Measurements from ENCODE around the gene PPARD.

DNA sequence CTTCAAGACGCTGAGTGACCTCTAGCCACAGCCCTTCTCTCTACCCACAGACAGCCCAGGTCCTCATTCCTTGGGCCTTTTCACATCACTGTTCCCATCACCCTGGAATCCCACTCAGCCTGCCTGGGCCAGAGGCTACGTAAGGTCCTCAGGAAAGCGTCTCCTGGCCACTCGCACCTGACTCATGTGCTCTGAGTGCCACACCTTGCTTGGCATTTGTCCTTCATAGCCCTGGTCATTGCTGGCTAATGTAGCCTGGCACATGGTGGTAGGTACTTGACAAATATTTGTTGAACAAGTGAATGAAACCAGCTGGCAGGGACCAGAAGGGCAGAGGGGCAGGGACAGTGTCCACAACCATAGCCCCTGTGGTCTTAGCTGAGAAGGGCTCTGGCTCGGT is 59.2 kb downstream of the PPARD start:
- TF ChIP-seq POLR2A (IDR thresholded peaks at IDR 0.05): no peak
- TF ChIP-seq POLR2AphosphoS5 (IDR thresholded peaks at IDR 0.05): no peak

All from gastroesophageal sphincter (tissue), 2 donors.